Germinal center (tissue), 1 donor: ENCODE data around the gene SESN2.

Experiments used
- DNase-seq: peaks from one replicate; pipeline ENCODE4 v3.0.0; 2012; ENCODE audit warnings: mixed read lengths, low spot score

The SESN2 gene

GRCh38 chr1:28329395-28330153, 70.3 kb downstream of the SESN2 start:
- DNase-seq, result no peak
